Uterus (tissue), 4 donors: ENCODE results near the gene NID2. TPM values are rescaled to one million over a fixed set of nuclear protein-coding genes. Genes with fewer than 3 reads are reported as not detected.

Experiments
- DNase-seq, 2 donors: peaks; one replicate each; pipeline ENCODE4 v3.0.0-alpha.2; 2019 to 2020
- H3K27ac ChIP-seq, 2 donors: fragments of 200-600 bp; sonication (generic); 1 replicate in 1 of 2; 2 replicates in 1 of 2; pipeline ENCODE4 v1.5.1; 2016 to 2018
- H3K27me3 ChIP-seq, 2 donors: fragments of 200-600 bp; sonication (generic); one replicate each; pipeline ENCODE4 v1.5.1; 2018 to 2019; ENCODE audit warnings: control low read depth in 1 of 2
- H3K36me3 ChIP-seq, 2 donors: fragments of 200-600 bp; sonication (generic); one replicate each; pipeline ENCODE4 v1.5.1; 2019; ENCODE audit warnings: control low read depth in 1 of 2
- H3K4me1 ChIP-seq, 2 donors: fragments of 200-600 bp; sonication (generic); one replicate each; pipeline ENCODE4 v1.5.1; 2018 to 2019; ENCODE audit warnings: control low read depth in 1 of 2
- H3K4me3 ChIP-seq, 2 donors: fragments of 200-600 bp; sonication (generic); 1 replicate in 1 of 2; 2 replicates in 1 of 2; pipeline ENCODE4 v1.5.1; 2018 to 2019; ENCODE audit warnings: mild to moderate bottlenecking in 1 of 2
- H3K9me3 ChIP-seq, 2 donors: fragments of 200-600 bp; sonication (generic); one replicate each; pipeline ENCODE4 v1.5.1; 2019; ENCODE audit warnings: control low read depth in 1 of 2
- POLR2A ChIP-seq, 2 donors: fragments of 450-650 bp; IDR thresholded peaks; one replicate each; pipeline ENCODE4 v1.6.1; 2016; ENCODE audit warnings: antibody characterized with exemption in 2 of 2, mild to moderate bottlenecking in 1 of 2, moderate library complexity in 1 of 2
- intact Hi-C: fragments of 100-400 bp; cut with DNase I; formaldehyde crosslinking; loops from one replicate; pipeline ENCODE4 v1.15.1; 2023; ENCODE audit warnings: low total_unique reads
- total RNA-seq, 4 donors: library from RNA; depleted of rRNA in 3 of 4; stranded (reverse); fragments of >200 nt in 3 of 4; gene quantifications; one replicate each; pipeline versions ENCODE4 v1.1.0 to v1.2.4, GENCODE V29; 2014 to 2023
- TF ChIP-seq, protein P1 (sequence below), 4 experiments: fragments of 200-600 bp in 2 of 4; fragments of 450-650 bp in 2 of 4; sonication (generic) in 2 of 4; IDR thresholded peaks; one replicate each; pipeline ENCODE4 v1.5.1; 2016 to 2019; ENCODE audit warnings: antibody characterized with exemption in 4 of 4, mild to moderate bottlenecking in 2 of 4, moderate library complexity in 1 of 4
- donor health status: DM: yes; HTN: yes; CAD: no.

Gene NID2
- total RNA-seq, 4 donors from 2014 or later, result 8.2 to 92.6 (median 32.4) TPM

DNA sequence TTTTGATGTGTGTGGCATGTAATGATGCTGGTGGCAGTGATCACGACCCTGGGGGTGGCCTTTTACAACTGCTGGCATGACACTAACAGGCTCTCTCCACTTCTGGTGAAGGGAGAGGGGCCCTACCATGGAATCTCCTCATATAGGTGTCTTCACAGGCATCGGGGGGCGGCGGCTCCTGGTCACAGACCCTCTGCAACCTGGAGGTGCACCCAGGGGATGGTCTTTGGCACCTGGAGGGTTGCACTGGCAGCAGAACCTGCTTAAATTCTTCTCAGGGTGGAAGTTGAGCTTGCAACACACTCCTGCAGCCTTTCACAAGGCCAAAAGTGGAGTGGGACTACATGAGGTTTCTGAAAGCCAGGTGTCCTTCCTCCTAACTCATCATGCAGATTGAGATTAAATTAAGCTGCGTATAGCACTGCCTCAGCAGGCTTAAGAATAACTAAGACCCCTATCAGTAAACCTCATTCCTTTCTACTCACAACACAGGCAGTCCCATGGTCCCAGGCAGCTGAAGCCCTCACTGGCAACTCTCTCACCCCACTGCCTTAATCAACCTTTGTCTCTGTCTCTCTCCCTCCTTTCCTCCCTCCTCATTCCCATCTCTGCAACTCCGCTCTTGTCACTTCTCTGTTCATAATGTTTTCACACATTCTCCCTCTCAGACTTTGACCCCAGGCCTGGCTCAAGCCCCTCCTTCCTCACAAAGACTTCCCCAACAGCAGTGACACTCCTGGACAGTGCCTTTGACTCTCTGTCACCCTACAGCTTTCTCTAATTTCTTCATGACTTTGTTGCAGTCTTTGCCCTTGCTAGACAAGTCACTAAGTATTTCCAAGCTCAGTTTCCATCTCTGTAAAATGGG is 18.9 kb downstream of the NID2 start:
- intact Hi-C loops, result no loop called here
- DNase-seq, result no peak
- no peak for TF ChIP-seq POLR2A (IDR thresholded peaks at IDR 0.05)
- TF ChIP-seq, protein P1, sequence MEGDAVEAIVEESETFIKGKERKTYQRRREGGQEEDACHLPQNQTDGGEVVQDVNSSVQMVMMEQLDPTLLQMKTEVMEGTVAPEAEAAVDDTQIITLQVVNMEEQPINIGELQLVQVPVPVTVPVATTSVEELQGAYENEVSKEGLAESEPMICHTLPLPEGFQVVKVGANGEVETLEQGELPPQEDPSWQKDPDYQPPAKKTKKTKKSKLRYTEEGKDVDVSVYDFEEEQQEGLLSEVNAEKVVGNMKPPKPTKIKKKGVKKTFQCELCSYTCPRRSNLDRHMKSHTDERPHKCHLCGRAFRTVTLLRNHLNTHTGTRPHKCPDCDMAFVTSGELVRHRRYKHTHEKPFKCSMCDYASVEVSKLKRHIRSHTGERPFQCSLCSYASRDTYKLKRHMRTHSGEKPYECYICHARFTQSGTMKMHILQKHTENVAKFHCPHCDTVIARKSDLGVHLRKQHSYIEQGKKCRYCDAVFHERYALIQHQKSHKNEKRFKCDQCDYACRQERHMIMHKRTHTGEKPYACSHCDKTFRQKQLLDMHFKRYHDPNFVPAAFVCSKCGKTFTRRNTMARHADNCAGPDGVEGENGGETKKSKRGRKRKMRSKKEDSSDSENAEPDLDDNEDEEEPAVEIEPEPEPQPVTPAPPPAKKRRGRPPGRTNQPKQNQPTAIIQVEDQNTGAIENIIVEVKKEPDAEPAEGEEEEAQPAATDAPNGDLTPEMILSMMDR (IDR thresholded peaks at IDR 0.05), result no peak
- H3K4me3 ChIP-seq, result no peak overlapping the region
- H3K4me1 ChIP-seq, result peaks cover 4 to 12% of the 10 kb centered on the region in 2 donors
- peak overlapping the region in 1 of 2 donors; percentile 78 for H3K27ac ChIP-seq
- H3K27me3 ChIP-seq, result no peaks in the 10 kb centered on the region
- H3K36me3 ChIP-seq, result no peaks in the 10 kb centered on the region
- no peaks in the 10 kb centered on the region for H3K9me3 ChIP-seq

- intact Hi-C loops, result no loop called here
- Histone ChIP-seq H3K36me3 (no peaks in the 10 kb centered on the region), H3K4me1 (peaks cover 4 to 17% of the 10 kb centered on the region in 2 donors), H3K4me3 (no peak overlapping the region), H3K27ac (no peak overlapping the region), H3K9me3 (no peaks in the 10 kb centered on the region), H3K27me3 (no peaks in the 10 kb centered on the region)
- no peak for DNase-seq
- TF ChIP-seq, protein P1 (IDR thresholded peaks at IDR 0.05), result no peak
Observed at GRCh38 chr14:52049271-52049670, 19.6 kb downstream of the NID2 start.

GRCh38 chr14:52048641-52049204 is 20.1 kb downstream of the NID2 start:
- Histone ChIP-seq H3K4me3 (no peak overlapping the region), H3K27me3 (no peaks in the 10 kb centered on the region), H3K36me3 (no peaks in the 10 kb centered on the region), H3K9me3 (no peaks in the 10 kb centered on the region), H3K27ac (peak overlapping the region in 1 of 2 donors; percentile 43), H3K4me1 (peaks cover 4 to 13% of the 10 kb centered on the region in 2 donors)
- peak in 1 of 2 donors; percentile 33 for DNase-seq
- no peak for TF ChIP-seq POLR2A (IDR thresholded peaks at IDR 0.05)
- TF ChIP-seq, protein P1 (IDR thresholded peaks at IDR 0.05), result no peak
- intact Hi-C loops, result no loop called here

DNA sequence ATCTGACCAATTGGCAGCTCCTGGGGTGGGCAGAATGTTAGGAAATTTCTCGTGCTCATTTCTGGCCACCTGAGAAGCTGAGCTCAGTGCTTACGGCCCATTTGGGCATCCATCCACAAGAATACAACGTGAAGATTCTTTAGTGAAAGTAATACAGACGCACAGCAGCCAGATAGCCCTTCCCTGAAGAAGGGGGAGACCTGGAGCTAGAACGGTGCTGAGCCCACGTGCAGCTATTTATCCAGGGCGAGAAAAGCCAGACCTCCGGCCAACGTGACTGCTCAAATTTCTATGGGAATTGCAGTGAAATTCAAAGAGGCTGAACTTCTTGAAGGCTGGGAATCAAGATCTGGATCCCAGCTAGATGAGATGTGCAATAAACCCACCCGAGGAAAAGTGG is 20.7 kb downstream of the NID2 start:
- Histone ChIP-seq H3K27me3 (no peaks in the 10 kb centered on the region), H3K9me3 (no peaks in the 10 kb centered on the region), H3K27ac (no peak overlapping the region), H3K4me1 (peaks cover 2 to 12% of the 10 kb centered on the region in 2 donors), H3K36me3 (no peaks in the 10 kb centered on the region), H3K4me3 (no peak overlapping the region)
- TF ChIP-seq POLR2A (IDR thresholded peaks at IDR 0.05), result no peak
- TF ChIP-seq, protein P1 (IDR thresholded peaks at IDR 0.05), result no peak
- DNase-seq, result no peak
- intact Hi-C loops, result no loop called here

DNA sequence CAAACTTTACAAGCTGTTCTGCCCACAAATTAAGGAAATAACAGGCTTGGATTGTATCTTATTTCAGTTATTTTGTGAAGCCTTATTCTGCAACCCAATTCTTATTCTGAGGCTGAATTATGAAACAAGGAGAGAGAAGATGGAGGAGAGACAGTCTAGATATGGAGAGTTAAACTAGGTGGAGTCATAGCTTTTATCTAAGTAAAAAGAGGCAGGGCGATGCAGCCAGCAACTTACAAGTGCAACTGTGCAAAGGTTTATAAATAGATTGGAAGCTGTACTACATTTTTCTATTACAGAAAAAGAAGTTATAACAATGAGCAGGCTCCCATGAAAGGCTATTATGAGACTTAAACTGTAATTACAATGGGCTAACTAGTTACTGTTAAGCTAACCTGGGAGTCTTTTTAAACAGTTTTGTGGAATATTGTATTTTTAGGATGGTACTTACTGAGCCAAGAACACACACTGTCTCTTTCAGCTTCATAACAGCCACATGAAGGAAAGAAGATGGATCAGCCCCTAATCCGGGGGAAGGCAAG is 22.4 kb downstream of the NID2 start:
- no peak for TF ChIP-seq POLR2A (IDR thresholded peaks at IDR 0.05)
- TF ChIP-seq, protein P1 (IDR thresholded peaks at IDR 0.05), result no peak
- no peak overlapping the region for H3K27ac ChIP-seq
- no peaks in the 10 kb centered on the region for H3K27me3 ChIP-seq
- no peak for DNase-seq
- H3K9me3 ChIP-seq, result no peaks in the 10 kb centered on the region
- no peaks in the 10 kb centered on the region for H3K36me3 ChIP-seq
- intact Hi-C loops, result no loop called here
- peaks cover 0 to 7% of the 10 kb centered on the region in 2 donors for H3K4me1 ChIP-seq
- H3K4me3 ChIP-seq, result no peak overlapping the region
